MM.1S (cell line): ENCODE results near the gene PARVA.

Source experiments
- CTCF ChIP-seq: fragments of 300-600 bp; sonication (generic); IDR thresholded peaks from 2 replicates; pipeline ENCODE4 v1.5.1; 2016; ENCODE audit warnings: antibody characterized with exemption, low read length, mixed read lengths
- EZH2 ChIP-seq: fragments of 300-600 bp; sonication (generic); optimal IDR thresholded peaks from 2 replicates; pipeline ENCODE3; 2017; ENCODE audit warnings: low read depth, mild to moderate bottlenecking, antibody characterized with exemption, low read length, mixed read lengths
- EZH2phosphoT487 ChIP-seq: fragments of 300-600 bp; sonication (generic); IDR thresholded peaks from 2 replicates; pipeline ENCODE4 v1.6.1; 2018; ENCODE audit warnings: antibody characterized with exemption, low read length

GRCh38 chr11:12380565-12381325, 3.4 kb downstream of the PARVA start:
- TF ChIP-seq EZH2phosphoT487 (no peak), CTCF (no peak), EZH2 (no peak)
